Glutamatergic neuron (in vitro differentiated cells): ENCODE data around the gene STX1B. TPM values are rescaled to one million over a fixed set of nuclear protein-coding genes. Genes with fewer than 3 reads are reported as not detected.

ENCODE experiments used
- DNase-seq: peaks from one replicate; pipeline ENCODE4 v3.0.0; 2022
- H3K27ac Mint-ChIP-seq: one replicate; pipeline ENCODE4 v1.8.0; 2020; ENCODE audit warnings: mild to moderate bottlenecking, mixed read lengths, inconsistent platforms; ENCODE audit not compliant: unreplicated experiment
- H3K27me3 Mint-ChIP-seq: one replicate; pipeline ENCODE4 v1.8.0; 2020; ENCODE audit warnings: mild to moderate bottlenecking, moderate library complexity, mixed read lengths, inconsistent platforms; ENCODE audit not compliant: unreplicated experiment
- H3K36me3 Mint-ChIP-seq: one replicate; pipeline ENCODE4 v1.8.0; 2020; ENCODE audit warnings: mild to moderate bottlenecking, mixed read lengths, inconsistent platforms; ENCODE audit not compliant: unreplicated experiment
- H3K4me1 Mint-ChIP-seq: one replicate; pipeline ENCODE4 v1.8.0; 2020; ENCODE audit warnings: mild to moderate bottlenecking, low read depth, mixed read lengths, inconsistent platforms; ENCODE audit not compliant: unreplicated experiment
- H3K4me3 Mint-ChIP-seq: one replicate; pipeline ENCODE4 v1.8.0; 2020; ENCODE audit warnings: mild to moderate bottlenecking, mixed read lengths, inconsistent platforms; ENCODE audit not compliant: unreplicated experiment
- H3K9me3 Mint-ChIP-seq: one replicate; pipeline ENCODE4 v1.8.0; 2020; ENCODE audit warnings: mild to moderate bottlenecking, moderate library complexity, mixed read lengths, inconsistent platforms; ENCODE audit not compliant: unreplicated experiment
- CTCF ChIP-seq: fragments of 200-600 bp; sonication (generic); IDR thresholded peaks from one replicate; pipeline ENCODE4 v1.5.0; 2021; ENCODE audit not compliant: partially characterized antibody, unreplicated experiment
- total RNA-seq: library from RNA; stranded (reverse); fragmentation: NEBNext Ultra II Directional; extraction: Animal tissue kit (Norgen Biotek cat#: 25700); gene quantifications from one replicate; pipeline ENCODE4 v1.2.1, GENCODE V29; 2021; ENCODE audit not compliant: unreplicated experiment

The STX1B gene
- total RNA-seq, 1 donor from 2014 or later: 51.6 TPM

- Mint-ChIP-seq H3K36me3 (no peaks in the 10 kb centered on the region), H3K4me3 (peak overlapping the region; percentile 66), H3K9me3 (peaks cover 12% of the 10 kb centered on the region), H3K27me3 (peaks cover 7% of the 10 kb centered on the region), H3K4me1 (peaks cover 36% of the 10 kb centered on the region), H3K27ac (peak overlapping the region; percentile 96)
- TF ChIP-seq CTCF: no peak
- DNase-seq: no peak
Measured at GRCh38 chr16:31006589-31006988, 3.8 kb downstream of the STX1B start.

- DNase-seq: peak; percentile 71
- H3K4me3 Mint-ChIP-seq: peak overlapping the region; percentile 66
- TF ChIP-seq CTCF: no peak
- H3K36me3 Mint-ChIP-seq: no peaks in the 10 kb centered on the region
- H3K9me3 Mint-ChIP-seq: peaks cover 9% of the 10 kb centered on the region
- peaks cover 36% of the 10 kb centered on the region for H3K4me1 Mint-ChIP-seq
- H3K27ac Mint-ChIP-seq: peak overlapping the region; percentile 96
- H3K27me3 Mint-ChIP-seq: peaks cover 7% of the 10 kb centered on the region
Measured at GRCh38 chr16:31006086-31006385, 4.4 kb downstream of the STX1B start.

- no peak for TF ChIP-seq CTCF
- peaks cover 7% of the 10 kb centered on the region for H3K9me3 Mint-ChIP-seq
- H3K27ac Mint-ChIP-seq: peak overlapping the region; percentile 96
- H3K27me3 Mint-ChIP-seq: peaks cover 7% of the 10 kb centered on the region
- H3K36me3 Mint-ChIP-seq: no peaks in the 10 kb centered on the region
- H3K4me3 Mint-ChIP-seq: peak overlapping the region; percentile 61
- no peak for DNase-seq
- peaks cover 36% of the 10 kb centered on the region for H3K4me1 Mint-ChIP-seq
Measured at GRCh38 chr16:31005350-31006085, 4.9 kb downstream of the STX1B start.

GRCh38 chr16:31004658-31005057 is 5.8 kb downstream of the STX1B start:
- Mint-ChIP-seq H3K27me3 (peaks cover 7% of the 10 kb centered on the region), H3K36me3 (no peaks in the 10 kb centered on the region), H3K4me1 (peaks cover 33% of the 10 kb centered on the region), H3K9me3 (peaks cover 7% of the 10 kb centered on the region), H3K27ac (no peak overlapping the region), H3K4me3 (no peak overlapping the region)
- no peak for TF ChIP-seq CTCF
- no peak for DNase-seq

GRCh38 chr16:31003744-31004143 is 6.7 kb downstream of the STX1B start:
- H3K4me1 Mint-ChIP-seq: peaks cover 32% of the 10 kb centered on the region

More at GRCh38 chr16:31003744-31004143, 6.7 kb downstream of the STX1B start:
- Mint-ChIP-seq H3K27me3 (peaks cover 7% of the 10 kb centered on the region), H3K27ac (no peak overlapping the region), H3K36me3 (no peaks in the 10 kb centered on the region), H3K4me3 (peak overlapping the region; percentile 80), H3K9me3 (peaks cover 7% of the 10 kb centered on the region)
- no peak for TF ChIP-seq CTCF
- DNase-seq: no peak
